T-helper 2 cell (primary cell): ENCODE measurements around the gene CCL19.
A peak's percentile ranks its signal among the peaks of the same experiment; 100 is the strongest.

Experiments
- DNase-seq, 5 experiments: peaks; one replicate each; pipeline versions ENCODE4 v3.0.0 to v3.0.0-alpha.2; 2012 to 2022

CCL19 gene

DNA sequence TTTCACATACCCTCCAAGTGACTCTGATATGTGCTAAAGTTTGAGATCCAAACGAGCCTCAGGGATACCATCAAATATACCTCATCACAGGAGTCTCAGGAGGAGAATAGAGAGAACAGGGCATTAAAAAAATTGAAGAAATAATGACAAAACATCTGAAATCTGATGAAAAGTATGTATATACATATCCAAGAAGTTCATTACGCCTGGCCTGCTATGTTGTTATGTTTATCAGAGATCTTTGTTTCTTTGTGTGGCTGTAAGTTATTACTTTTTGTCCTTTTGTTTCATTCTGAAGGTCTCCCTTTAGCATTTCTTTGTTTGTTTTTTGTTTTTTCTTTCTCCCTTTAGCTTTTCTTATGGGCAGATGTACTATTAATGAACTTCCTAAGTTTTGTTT lies 2.5 kb upstream of the CCL19 start:
- DNase-seq = no peak

DNA sequence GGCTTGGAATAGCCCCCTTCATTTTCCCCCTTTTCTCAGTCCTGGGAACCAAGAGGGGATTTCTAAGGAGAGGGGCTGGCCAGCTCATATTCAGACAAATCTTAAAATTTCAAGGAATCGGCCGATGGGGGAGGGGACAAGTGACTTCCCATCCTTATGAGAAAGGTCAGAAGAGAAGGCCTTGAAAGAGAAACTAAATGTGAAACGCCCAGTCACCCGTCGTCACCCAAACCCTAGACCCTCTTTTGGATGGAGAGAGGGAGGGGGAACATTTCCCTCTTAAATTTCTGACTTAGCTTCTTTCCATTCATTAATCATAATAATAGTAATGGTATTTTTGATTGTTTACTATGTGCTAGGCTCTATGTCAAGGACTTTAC lies 850 bp upstream of the CCL19 start:
- DNase-seq = no peak

DNA sequence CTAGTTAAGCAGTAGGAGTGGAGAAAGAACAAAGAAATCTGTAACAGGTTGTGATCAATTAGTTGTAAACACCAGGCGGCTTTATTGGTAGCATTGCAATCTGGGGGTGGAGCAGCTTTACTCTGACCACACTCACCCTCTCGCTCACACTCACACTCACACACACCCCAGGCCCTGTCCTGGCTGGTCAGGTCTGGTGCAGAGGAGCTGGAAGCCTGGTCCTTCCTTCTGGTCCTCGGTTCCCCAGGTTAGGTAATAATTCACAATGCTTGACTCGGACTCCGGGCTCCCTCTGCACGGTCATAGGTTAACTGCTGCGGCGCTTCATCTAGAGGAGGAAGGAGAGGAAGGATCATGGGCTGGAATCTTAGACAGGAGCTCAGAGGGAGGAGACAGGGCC lies 1.6 kb downstream of the CCL19 start:
- DNase-seq = no peak

DNA sequence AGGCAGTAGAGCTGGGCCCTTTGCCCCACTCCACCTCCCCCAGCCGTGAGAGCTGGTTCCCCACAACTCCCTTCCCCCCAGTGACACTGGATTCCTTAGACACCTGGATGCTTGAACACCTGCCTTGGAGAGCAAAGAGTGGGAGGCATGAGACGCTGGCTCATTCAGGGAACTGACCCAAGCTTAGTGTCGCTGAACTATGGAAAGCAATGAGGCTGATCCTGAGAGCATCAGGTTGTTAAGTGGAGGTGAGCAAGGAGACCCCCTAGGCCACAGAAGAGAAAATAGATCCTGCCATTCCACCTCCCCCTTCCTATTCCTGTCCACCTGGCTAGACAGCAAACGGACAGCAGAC lies 2.0 kb downstream of the CCL19 start:
- DNase-seq = no peak

DNA sequence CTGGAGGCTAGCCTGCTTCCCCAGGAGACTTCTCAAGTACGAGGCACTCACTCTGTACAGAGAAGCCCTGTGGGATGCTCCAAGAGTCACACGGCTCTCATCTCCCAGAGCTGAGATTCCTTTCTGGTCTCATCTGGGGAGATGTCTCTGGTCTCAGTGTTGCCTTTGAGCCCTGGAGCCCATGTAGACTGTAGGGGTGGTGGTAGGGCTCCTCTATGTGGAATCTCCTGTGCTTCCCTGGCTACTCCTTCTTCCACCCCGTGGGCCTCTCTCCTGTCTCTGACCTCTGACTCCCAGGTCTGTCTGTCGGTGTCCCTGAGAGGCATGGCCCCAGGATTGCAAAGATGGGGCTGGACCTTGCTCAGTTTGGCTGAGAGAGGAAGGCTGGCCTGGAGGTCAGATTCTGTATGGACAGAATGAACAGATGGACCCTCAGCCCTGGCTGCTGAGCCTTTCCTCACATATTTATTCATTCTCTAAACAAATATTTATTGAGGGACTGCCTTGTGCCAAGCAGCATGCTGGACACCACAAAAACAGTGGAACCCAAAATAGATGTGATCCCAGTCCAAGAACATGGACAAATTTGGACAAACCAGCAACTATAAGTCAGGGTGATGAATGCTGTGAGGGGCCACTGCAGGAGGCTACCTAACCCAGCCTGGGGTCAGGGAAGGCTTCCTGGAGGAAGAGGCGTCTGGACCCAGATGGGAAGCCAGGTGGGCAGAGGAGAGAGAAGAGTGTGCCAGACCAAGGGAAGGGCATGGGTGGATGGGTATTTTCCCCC lies 2.6 kb downstream of the CCL19 start:
- DNase-seq = no peak

DNA sequence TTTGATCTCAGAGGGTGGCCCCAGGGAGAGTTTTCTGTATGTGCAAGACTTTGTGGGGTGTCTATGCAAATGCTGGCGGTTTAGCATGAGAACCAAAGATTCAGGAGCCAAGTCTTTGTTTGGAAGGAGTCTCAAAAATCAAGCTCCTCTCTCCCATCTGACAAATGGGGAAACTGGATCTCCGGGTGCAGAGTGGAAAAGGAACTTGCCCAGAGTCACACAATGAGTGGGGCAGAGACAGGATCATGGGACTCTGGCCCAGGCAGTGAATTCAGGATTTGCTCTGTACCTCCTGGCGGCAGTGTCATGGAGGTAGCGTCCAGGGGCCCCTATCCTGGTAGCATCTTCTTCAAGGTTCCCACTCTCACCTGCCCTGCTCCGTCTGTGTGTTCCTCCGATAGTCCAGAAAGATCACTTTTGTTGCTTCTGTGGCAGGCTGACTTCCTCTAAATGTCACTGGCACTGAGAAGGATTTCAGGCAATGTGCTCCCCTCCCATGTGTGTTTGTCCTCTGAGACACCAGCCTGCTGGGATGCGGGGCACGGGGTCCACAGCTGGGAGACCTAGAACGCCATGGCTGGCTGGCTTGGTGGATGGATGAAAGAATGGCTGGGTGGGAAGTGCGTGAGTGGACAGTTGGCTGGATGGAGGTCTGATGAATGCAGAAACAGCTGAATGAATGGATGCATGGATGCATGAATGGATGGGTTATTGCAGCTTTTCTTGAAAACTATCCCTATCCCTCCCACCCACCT lies 3.6 kb downstream of the CCL19 start:
- DNase-seq = no peak

DNA sequence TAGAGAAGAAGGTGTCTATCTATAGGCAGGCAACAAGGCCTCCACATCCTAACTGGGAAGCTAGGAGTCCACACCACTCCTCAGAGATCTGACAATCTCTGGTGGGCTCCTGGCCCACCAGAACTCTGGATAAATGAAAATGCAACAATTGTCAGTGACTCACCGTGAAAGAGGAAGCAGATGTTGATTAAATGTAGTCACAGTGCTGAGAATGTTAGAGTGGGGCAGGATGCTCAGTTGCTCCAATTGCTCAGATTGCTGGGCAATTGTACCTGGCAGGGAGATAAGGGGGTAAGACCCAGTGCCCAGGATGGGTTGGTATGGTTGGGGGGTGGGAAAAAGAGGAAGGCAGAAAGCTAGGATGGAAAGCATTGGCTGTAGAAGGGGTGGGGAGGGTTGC lies 4.3 kb downstream of the CCL19 start:
- no peak for DNase-seq

DNA sequence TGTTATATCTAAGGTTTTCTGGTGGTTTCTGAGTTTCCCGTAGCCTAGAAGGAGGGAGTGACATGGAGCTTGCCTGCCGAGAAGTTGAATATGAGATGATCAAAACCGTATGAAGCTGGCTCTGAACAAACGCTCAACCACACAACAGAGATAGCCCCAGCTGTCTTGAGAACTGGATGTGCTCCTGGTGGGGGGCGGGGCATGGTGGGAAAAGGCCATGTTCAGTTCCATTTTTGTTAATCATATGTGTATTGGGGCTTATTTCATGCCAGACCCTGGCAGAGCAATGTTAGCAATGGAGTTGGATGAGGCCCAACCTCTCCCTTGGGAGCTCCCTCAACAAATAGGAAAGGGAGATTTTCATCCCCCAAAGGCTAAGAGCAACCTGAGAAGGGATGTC lies 4.8 kb downstream of the CCL19 start:
- no peak for DNase-seq

DNA sequence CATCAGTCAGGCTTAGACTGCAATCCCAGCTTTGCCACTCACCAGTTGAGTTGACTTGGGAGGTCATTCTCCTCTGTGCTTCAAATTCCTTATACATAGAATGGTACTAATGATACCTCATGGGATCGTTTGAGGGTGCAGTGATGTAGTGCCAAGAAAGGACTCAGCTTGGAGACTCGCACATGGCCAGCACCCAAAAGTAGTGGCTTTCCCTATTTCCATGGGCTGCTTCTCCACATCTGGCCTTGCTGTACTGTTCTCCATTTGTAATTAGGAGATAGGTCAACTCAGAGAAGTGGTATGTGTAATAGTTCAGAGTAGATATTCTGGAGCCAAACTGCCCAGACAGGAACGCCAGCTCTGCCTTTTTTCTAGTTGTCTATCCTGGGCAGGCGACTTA lies 5.5 kb downstream of the CCL19 start:
- DNase-seq = no peak

DNA sequence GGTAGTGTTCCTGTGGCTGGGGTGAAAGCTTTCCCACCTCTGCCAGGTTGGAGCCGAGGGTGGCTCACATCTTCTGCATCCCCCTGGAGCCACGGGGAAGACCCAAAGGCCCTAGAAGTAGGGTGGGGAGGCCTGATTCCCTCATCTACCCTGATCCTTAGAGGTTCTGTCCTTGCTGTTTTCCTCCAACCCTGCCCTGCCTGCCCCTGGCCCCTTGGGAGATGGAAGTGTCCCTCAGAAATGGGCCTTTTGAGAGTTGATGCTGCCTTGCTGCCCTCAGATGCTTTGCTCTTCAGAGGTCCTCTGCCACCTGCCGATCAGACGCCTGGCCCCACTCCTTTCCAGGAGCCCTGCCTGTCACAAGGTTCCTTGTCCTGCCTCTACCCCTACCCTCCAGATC lies 6.3 kb downstream of the CCL19 start:
- DNase-seq = no peak

DNA sequence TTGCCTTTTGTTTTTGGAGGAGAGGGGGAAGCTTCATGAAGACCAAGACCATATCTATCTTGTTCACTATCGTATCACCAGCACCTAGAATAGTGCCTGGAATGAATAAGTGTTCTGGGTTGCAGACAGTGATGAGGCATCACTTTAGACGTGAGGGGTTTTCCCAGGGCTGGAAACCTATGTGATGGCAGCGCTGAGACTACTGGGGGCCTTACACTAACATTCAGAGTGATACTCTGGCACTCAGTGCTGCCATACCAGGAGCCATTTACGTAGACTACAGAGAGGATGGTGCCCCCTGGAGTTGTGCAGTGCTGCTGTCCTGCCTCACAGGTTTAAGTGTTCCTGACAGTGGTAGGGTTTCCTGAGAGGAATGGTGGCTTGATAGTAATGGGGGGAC lies 6.9 kb downstream of the CCL19 start:
- peak in 1 of 5 experiments; percentile 19 for DNase-seq

DNA sequence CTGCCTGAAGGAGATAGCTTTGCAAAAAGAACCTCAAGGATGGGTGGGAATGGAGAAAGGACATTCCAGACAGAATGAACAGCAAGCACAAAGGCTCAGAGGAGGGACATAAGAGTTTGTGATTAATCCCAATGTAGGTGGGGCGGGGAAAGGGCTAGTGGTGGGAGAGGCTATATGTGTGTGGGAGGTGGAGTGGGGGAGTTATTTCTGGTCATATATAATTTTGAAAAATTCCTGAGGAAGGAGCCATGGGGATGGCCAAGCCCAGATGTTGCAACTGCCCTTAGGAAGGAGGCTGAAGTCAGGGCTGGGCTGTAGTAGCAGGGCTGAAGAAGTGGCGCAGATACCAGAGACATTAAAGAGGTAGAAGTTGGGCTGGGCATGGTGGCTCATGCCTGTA lies 15.2 kb downstream of the CCL19 start:
- no peak for DNase-seq

DNA sequence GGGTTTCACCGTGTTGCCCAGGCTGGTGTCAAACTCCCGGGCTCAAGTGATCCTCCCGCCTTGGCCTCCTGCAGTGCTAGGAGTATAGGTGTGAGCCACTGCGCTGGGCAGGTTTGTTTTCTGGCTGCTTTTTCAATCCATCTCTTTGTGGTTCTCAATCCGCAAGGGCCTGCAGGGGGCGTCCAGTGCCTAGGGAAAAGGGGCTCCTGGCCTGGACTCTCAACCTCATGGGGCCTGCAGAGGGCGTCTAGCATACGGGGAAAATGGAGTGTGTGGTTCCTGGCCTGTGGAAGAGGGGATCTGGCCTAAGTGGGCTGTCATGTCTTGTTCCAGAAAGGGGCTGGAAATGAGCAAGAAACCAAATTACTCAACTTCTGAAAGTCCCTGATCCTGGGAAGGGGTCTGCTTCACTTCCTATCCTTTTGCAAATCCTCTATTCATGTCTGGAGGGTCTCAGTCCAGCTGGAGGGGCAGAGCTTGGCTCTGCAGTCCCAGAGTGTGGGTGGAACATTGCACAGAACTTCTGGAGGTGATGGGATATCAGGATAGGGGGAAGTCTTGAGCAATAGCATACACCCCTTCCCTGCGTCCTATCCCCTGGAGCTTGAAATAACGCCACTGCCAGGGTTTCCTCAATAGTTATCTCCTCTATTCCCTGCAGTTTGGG lies 15.9 kb downstream of the CCL19 start:
- peak in 3 of 5 experiments; percentile 34 to 45 (median 44) for DNase-seq

DNA sequence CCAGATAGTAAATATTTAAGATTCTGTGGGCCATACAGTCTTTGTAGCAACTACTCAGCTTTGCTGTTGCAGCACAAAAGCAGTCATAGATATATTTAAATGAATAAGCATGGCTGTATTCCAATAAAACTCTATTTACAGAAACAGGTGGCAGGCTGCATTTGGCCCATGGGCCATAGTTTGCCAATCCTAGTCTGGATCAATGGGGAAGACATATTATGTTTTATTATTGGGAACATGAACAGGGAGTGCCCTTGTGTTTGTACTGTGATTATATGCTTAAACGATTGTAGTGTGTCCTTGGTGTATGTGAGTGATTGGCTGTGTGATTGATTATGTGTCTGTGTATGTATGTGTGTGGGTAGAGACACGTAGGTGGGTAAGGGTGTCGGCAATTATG lies 16.6 kb downstream of the CCL19 start:
- no peak for DNase-seq

DNA sequence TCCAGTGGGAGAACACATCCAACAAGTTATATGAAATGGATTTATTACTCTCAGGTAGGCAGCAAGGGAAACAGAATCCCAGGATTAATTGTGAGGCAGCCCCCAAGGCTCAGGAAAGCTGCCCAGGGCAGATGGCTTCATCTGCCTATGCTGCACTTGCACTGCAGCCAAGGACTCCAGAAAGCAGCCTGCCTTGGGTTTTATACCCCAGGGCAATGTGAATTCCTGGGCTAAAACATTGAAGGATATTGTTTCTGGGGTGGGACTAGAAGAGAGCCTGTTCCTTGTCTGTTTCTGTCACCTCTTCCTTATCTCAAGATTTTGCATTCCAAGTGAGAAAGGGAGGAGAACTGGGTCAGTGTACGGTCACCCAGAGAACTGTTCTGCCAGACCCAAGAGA lies 19.8 kb downstream of the CCL19 start:
- DNase-seq = no peak

DNA sequence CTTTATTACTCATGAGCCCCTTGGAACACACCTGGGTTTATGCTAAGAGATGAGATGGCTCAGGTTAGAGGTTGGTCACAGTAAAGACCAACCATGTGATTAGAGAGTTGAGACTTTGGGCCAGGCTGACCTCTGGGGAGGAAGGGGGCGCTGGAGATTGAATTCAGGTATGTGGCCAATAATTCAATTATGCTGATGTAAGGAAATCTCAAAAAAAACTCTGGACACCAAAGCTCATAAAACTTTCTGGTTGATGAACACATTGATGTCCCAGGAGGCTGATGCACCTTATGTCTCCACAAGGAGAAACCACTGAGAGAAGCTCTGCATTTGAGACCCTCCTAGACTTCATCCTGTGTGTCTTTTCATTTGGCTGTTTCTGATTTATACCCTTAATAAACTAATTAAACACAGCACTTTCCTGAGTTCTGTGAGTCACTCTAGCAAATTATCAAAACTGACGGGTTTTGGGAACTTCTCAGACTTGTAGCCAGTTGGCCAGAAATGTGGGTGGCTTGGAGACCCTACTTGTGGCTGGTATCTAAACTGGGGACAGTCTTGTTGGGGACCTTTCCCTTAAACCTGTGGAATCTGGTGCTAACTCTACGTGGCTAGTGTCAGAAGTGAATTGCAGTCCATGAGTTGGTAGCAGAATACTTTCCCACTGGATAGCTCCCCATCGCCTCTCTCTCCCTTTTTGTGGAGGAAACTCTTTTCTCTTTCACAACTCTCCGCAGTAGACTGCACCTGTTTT lies 21.1 kb downstream of the CCL19 start:
- DNase-seq = no peak

DNA sequence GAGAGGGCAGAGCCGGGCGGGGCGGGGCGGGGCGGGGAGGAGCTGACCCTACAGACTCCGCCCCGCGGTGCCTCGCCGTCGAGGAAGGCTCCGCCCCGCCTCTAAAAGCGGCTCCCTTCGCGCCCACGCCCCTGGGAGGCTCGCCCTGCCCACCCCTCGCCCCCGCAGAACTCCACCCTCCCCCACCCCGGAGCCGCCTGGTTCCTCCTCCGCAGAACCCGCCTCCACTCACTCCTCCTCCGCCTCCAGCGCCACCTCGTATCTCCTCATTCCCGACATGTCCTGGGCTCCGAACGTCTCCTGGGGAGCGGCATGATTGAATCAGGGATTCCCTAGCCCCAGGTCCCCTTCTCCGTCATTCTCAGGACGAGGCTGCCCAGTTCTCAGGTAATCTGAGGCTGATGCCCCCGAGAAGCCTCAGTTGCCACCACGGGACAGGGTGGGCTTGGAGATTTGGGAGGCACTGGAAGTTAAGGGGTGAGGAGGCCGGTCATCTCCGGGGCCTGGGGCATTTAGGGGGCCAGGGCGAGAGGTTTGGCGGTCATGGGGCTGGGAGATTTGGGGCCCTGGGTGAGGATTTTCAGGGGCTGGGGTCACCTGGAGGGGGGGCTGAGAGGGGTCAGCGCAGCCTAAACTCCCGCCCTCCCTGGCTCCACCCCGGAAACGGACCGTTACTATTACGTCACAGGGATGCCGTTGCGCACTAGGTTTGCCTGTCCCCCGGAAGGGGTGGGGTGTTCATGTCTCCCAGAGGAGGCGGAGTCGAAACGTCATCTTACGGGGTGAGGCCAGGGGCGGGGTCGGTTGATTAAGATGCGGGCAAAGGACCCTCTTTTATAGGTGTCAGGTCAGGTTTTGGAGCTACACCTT lies 25.5 kb downstream of the CCL19 start:
- peak; percentile 71 to 93 (median 88) for DNase-seq

DNA sequence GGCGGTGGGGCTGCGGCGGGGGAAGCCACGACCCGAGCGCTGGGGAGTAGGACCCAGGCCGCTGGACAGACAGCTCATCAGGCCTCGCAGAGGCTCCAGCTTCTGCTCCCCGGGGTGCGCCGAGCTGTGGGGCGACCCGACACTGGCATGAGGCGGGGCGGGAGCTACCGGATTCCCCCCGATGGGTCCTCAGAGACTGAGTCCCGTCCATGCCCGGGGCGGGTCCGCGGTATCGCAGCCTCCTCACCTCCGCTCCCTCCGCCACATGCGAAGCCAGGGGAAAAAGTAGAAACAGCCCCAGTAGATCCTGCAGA lies 26.1 kb downstream of the CCL19 start:
- no peak for DNase-seq

DNA sequence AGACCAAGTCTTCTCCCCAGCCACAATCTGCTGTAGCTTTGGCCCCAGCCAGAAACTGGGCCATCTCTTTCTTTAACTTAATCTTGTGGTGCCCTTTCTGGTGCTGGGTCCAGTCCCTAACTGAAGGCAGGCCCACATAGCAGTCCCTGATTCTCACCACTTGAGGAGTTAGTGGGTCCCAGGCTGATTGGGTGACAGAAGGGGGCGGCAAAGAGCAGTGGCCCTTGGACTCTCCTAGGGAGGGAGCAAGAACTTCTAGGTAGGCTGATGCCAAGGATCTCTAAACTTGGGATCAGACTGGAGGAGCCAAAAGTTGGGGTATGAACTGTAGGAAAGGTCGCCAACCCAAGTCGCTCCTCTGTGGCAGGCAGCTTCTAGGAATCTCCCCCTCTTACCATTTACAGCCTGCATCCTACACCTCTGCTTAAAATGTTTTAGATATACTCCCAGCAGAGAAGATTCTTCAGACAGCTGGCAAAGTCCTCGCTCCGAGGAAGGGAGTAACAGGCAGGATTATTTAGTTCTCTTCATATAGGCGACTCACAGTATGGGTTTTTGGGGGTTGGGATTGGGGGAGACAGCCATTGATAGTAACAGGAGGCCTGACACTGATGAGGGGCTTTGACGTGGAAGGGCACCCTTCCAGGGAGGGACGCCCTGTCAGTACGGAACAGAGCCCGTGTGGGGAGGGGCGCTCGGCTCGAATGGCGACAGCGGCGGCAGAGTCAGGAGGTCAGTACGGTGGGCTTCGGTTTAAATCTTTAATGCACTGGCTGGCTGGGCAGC lies 26.6 kb downstream of the CCL19 start:
- DNase-seq = peak; percentile 48 to 76 (median 55)

DNA sequence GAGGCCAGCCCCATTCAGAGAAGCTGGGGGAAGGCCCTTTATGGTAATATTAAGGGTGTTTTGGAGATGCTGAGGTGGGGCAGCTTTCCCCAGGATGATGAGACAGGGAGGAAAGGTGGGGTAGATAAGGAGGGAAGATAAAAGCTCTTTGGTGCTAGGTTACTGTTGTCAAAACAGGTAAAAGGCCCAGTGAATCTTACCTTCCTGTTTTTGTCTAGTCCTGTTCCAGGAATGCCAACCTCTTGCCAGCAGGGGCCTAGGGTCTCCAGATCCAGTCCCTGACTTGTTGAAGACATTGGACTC lies 27.8 kb downstream of the CCL19 start:
- peak in 3 of 5 experiments; percentile 32 to 43 (median 38) for DNase-seq

DNA sequence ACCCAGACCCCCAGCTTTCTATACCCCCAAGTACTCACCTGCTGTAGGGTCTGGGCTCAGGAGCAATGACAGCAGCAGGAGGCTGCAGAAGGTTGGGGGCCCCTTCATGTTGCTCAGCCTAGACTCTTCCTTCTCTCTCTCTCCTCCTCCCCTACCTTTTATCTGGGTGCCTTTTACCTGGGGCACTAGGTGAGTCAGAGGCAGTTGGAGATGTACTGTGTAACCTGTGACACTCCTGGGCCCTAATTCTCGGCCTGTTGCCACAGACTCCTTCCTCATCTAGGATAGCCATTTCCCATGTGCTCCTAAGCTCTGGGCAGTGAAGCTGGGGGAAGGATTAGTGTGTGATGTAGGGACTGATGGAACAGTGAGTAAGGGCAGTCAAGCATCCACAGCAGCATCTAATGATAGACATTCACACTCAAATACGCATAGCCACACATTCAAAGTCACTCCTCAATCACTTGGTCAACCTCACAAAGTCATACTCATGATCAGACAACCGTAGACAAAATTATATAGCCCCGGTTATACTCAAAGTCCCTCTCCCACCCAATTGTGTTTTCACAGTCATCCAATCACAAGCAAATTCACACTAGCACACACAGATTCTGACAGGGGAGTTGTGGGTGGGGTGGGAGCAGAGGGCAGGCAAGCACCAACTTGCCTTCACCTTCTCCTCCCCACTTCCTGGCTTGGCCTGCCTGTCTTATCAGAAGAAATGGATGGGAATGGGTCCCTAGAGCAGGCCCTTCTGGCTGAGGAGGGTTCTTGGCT lies 28.4 kb downstream of the CCL19 start, which contains the start of gene CCL27:
TSS of gene CCL27 (minus strand) at position 132 of the 777 bp plus-strand sequence. CDS start at position 108, 24 bp downstream.
- DNase-seq = peak in 1 of 5 experiments; percentile 36
